Gastrocnemius medialis (tissue), 4 donors: ENCODE results near the gene SENP1. TPM values are rescaled to one million over a fixed set of nuclear protein-coding genes. Genes with fewer than 3 reads are reported as not detected.

Source experiments
- ATAC-seq, 2 donors: fragments of 150-250 bp; one replicate each; pipeline ENCODE4 v1.9.1; 2016
- DNase-seq, 2 donors: peaks; one replicate each; pipeline ENCODE4 v3.0.0-alpha.2; 2019
- H3K27ac ChIP-seq, 4 donors: fragments of 200-600 bp; sonication (generic); 1 replicate in 1 of 4; 2 replicates in 3 of 4; pipeline ENCODE4 v1.5.1; 2016 to 2018; ENCODE audit warnings: mild to moderate bottlenecking in 2 of 4, moderate library complexity in 1 of 4
- H3K27me3 ChIP-seq, 3 donors: fragments of 200-600 bp; sonication (generic) in 2 of 3; 1 replicate in 1 of 3; 2 replicates in 2 of 3; pipeline versions ENCODE4 v1.5.1 to v1.6.0; 2016 to 2019; ENCODE audit warnings: mild to moderate bottlenecking in 1 of 3, moderate library complexity in 1 of 3
- H3K36me3 ChIP-seq, 2 donors: fragments of 200-600 bp; sonication (generic) in 1 of 2; one replicate each; pipeline ENCODE4 v1.5.1; 2017 to 2018
- H3K4me1 ChIP-seq, 2 donors: fragments of 200-600 bp; sonication (generic) in 1 of 2; one replicate each; pipeline ENCODE4 v1.5.1; 2016 to 2017; ENCODE audit warnings: mild to moderate bottlenecking in 2 of 2
- H3K4me3 ChIP-seq, 4 donors: fragments of 200-600 bp; sonication (generic) in 3 of 4; 1 replicate in 1 of 4; 2 replicates in 3 of 4; pipeline ENCODE4 v1.5.1; 2016 to 2019; ENCODE audit warnings: mild to moderate bottlenecking in 2 of 4
- H3K9me3 ChIP-seq, 3 donors: fragments of 200-600 bp; sonication (generic) in 2 of 3; 1 replicate in 1 of 3; 2 replicates in 2 of 3; pipeline ENCODE4 v1.5.1; 2016 to 2019
- POLR2A ChIP-seq, 2 donors: fragments of 450-650 bp; IDR thresholded peaks; one replicate each; pipeline ENCODE4 v1.6.1; 2017; ENCODE audit warnings: antibody characterized with exemption in 2 of 2, mild to moderate bottlenecking in 2 of 2, moderate library complexity in 2 of 2
- in situ Hi-C, 4 donors: fragments of 200-750 bp; cut with MboI; loops; one replicate each; pipeline versions ENCODE4 v1.15.0 to v1.8.0; 2017; ENCODE audit warnings: low sequenced_read_pairs in 4 of 4
- intact Hi-C: fragments of 100-400 bp; cut with DNase I; formaldehyde crosslinking; loops from one replicate; pipeline ENCODE4 v1.15.1; 2023; ENCODE audit warnings: low total_unique reads
- total RNA-seq, 4 donors: library from RNA; depleted of rRNA; stranded (reverse); fragments of >200 nt; gene quantifications; one replicate each; pipeline versions ENCODE4 v1.1.0 to v1.2.3, GENCODE V29; 2016
- TF ChIP-seq, protein P1 (sequence below), 5 experiments: fragments of 450-650 bp in 3 of 5; fragments of 200-600 bp in 2 of 5; sonication (generic) in 2 of 5; IDR thresholded peaks in 4 of 5; conservative IDR thresholded peaks in 1 of 5; 1 replicate in 4 of 5; 2 replicates in 1 of 5; pipeline ENCODE4 v1.5.1; 2016 to 2019; ENCODE audit warnings: antibody characterized with exemption in 5 of 5, mild to moderate bottlenecking in 3 of 5, moderate library complexity in 3 of 5

SENP1 gene
- total RNA-seq, 4 donors from 2014 or later: 8.7 to 19.1 (median 13.1) TPM

DNA sequence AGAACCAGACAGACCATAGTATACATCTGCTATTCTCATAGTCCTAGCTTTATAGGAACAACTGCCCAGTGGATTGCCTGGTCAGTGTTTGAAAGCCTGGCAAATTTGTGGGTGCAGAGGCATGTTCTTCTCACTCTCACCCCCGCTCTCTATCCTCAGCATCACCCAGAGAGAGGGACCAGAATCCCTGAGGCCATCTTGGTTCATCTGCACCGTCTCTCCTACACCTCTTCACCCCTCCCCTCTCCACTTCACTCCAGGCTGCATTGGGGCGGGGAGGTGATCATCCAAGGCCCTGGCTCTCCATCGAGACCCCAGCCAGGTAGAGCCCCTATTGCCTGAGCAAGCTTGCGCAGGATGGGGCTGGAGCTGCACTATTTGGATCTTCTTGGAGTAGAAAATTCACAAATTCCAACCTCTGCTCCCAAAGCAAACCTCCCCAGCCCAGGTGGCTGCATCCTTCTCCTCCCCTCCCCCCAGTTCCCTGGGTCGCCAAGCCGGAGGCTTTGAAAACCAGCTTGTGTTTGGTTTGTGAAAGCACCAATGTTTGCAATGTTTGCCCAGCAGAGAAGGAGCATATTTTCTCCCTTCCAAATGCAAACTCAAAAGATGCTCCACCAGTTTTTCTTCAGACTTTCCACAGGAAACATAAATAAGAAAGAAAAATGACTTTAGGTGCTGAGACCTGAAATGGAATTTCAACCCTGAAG, 83.0 kb downstream of the SENP1 start:
- intact Hi-C loops: no loop called here
- Histone ChIP-seq H3K9me3 (no peaks in the 10 kb centered on the region), H3K4me3 (no peak overlapping the region), H3K27ac (no peak overlapping the region), H3K27me3 (no peaks in the 10 kb centered on the region), H3K36me3 (no peaks in the 10 kb centered on the region), H3K4me1 (peaks cover 7 to 14% of the 10 kb centered on the region in 2 donors)
- in situ Hi-C loops: no loop called here
- no peak for TF ChIP-seq POLR2A (IDR thresholded peaks at IDR 0.05)
- no peak for DNase-seq
- ATAC-seq: no peak

DNA sequence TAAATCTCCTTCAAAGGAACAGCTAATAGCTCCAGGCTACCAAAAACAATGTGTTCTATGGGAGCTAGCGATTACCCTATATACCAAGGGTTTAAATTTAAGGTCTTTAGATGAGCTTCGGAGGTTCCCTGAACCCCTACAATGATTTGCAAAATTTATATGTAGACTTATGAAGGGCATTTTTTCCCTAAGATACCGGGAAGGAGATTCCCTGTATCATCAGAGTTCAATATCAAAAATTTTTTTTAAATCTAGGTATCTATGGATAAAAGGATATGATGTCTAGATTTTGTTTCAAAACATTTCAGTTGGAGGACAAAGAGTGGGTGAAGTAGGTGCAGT, 83.7 kb downstream of the SENP1 start:
- H3K4me1 ChIP-seq: peaks cover 7 to 14% of the 10 kb centered on the region in 2 donors
- DNase-seq (no peak), ATAC-seq (no peak)
- in situ Hi-C loops: no loop called here
- intact Hi-C loops: no loop called here
- H3K9me3 ChIP-seq: no peaks in the 10 kb centered on the region
- no peak for TF ChIP-seq POLR2A (IDR thresholded peaks at IDR 0.05)
- TF ChIP-seq, protein P1, sequence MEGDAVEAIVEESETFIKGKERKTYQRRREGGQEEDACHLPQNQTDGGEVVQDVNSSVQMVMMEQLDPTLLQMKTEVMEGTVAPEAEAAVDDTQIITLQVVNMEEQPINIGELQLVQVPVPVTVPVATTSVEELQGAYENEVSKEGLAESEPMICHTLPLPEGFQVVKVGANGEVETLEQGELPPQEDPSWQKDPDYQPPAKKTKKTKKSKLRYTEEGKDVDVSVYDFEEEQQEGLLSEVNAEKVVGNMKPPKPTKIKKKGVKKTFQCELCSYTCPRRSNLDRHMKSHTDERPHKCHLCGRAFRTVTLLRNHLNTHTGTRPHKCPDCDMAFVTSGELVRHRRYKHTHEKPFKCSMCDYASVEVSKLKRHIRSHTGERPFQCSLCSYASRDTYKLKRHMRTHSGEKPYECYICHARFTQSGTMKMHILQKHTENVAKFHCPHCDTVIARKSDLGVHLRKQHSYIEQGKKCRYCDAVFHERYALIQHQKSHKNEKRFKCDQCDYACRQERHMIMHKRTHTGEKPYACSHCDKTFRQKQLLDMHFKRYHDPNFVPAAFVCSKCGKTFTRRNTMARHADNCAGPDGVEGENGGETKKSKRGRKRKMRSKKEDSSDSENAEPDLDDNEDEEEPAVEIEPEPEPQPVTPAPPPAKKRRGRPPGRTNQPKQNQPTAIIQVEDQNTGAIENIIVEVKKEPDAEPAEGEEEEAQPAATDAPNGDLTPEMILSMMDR (IDR thresholded peaks at IDR 0.05 in 4 of 5, conservative IDR thresholded peaks at IDR 0.05 in 1 of 5): no peak
- H3K27me3 ChIP-seq: no peaks in the 10 kb centered on the region
- H3K36me3 ChIP-seq: no peaks in the 10 kb centered on the region
- H3K27ac ChIP-seq: no peak overlapping the region
- H3K4me3 ChIP-seq: no peak overlapping the region

DNA sequence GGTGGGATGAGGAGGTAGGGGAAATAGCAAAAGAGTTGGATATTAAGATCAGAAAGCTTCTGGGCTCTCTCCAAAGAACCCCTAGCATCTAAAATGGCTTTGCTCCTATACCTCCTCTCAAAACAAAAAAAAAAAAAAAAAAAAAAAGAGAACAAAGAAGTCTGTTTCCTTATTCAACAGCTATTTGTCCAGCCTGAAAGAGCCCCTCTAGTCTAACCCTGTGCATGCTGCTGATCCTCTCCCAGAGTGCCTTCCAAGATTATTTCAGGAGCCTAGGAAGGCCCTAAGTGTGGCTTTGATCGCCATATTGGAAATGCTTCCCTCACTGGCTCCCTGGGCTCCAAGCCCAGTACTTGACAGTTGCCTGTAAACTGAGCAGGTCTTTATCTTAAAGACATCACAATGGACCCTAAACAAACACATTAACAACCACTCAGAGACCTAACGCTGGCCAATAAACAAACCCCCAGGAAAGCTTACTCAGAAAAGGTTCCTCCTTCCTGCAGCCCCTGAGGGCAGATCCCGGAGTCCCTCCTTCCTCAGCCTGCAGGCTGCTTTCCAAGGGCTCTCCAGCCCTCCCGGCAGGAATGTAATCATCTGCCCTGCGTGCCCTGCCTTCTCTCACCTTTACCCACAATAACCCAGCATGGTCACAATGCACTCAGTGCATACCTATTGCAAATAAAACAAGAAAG, 84.2 kb downstream of the SENP1 start:
- in situ Hi-C loops: no loop called here

DNA sequence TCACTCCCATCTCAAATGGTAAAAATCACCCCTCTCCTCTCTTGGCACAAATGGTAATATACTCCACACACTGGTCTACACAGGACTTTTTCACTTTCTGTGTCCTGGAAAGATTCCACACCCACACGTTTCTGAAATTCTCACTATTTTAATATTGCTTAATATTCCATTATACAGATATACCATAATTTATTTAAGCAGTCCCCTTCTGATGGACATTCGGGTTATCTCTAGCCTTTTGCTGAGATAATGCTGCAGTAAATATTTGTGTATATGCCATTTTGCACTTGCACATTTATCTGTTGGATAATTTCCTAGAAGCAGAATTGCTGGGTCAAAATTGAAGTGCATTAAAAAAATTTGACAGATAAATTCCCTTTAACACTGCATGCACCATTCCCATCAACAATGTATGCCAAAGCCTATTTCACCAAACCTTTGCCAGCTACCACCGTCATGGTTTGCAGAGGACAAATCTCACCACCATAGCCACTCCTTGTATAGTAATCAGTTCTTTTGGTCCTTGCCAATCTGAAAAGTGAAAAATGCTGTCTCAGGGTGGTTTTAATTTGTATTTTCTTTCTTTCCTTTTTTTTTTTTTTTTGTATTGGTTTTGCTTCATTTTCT, 86.1 kb downstream of the SENP1 start:
- no peaks in the 10 kb centered on the region for H3K27me3 ChIP-seq
- ATAC-seq: no peak
- H3K27ac ChIP-seq: no peak overlapping the region
- H3K9me3 ChIP-seq: no peaks in the 10 kb centered on the region
- H3K4me3 ChIP-seq: no peak overlapping the region
- DNase-seq: no peak
- in situ Hi-C loops (no loop called here), intact Hi-C loops (no loop called here)
- no peaks in the 10 kb centered on the region for H3K36me3 ChIP-seq
- TF ChIP-seq, protein P1 (IDR thresholded peaks at IDR 0.05 in 4 of 5, conservative IDR thresholded peaks at IDR 0.05 in 1 of 5): no peak
- TF ChIP-seq POLR2A (IDR thresholded peaks at IDR 0.05): no peak
- peaks cover 7 to 14% of the 10 kb centered on the region in 2 donors for H3K4me1 ChIP-seq

More for the DNA sequence above, 84.2 kb downstream of the SENP1 start:
- intact Hi-C loops: no loop called here
- ATAC-seq (no peak), DNase-seq (no peak)
- Histone ChIP-seq H3K4me3 (no peak overlapping the region), H3K27ac (no peak overlapping the region), H3K4me1 (peaks cover 7 to 14% of the 10 kb centered on the region in 2 donors), H3K36me3 (no peaks in the 10 kb centered on the region), H3K27me3 (no peaks in the 10 kb centered on the region), H3K9me3 (no peaks in the 10 kb centered on the region)
- no peak for TF ChIP-seq POLR2A (IDR thresholded peaks at IDR 0.05)
- TF ChIP-seq, protein P1 (IDR thresholded peaks at IDR 0.05 in 4 of 5, conservative IDR thresholded peaks at IDR 0.05 in 1 of 5): no peak

DNA sequence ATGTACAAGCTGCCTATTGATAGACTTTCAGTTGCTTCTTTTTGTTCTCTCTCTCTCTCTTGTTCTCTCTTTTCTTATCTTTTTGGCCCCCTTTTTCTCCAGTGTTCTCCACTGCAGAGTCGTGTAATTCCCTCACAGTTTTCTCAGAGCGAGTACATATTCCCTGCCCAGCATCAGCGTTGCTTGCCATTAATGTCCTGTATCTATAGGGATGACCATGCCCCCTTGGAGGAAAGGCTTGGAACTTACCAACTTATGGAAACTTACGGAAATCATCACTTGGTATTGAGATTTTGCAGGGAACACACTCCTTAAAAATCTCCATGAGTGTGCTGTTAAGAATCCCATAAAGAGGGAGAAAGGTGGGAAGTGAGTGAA, 87.3 kb downstream of the SENP1 start:
- Histone ChIP-seq H3K27ac (no peak overlapping the region), H3K4me1 (peaks cover 6 to 7% of the 10 kb centered on the region in 2 donors), H3K36me3 (no peaks in the 10 kb centered on the region), H3K9me3 (no peaks in the 10 kb centered on the region), H3K4me3 (no peak overlapping the region), H3K27me3 (no peaks in the 10 kb centered on the region)
- no peak for ATAC-seq
- DNase-seq: no peak
- TF ChIP-seq, protein P1 (IDR thresholded peaks at IDR 0.05 in 4 of 5, conservative IDR thresholded peaks at IDR 0.05 in 1 of 5): no peak
- in situ Hi-C loops (no loop called here), intact Hi-C loops (no loop called here)
